SU-DHL-6 (cell line): ENCODE data around the gene TNFSF11.

Experiments
- H2AFZ ChIP-seq: fragments of 200-600 bp; sonication (generic); 2 replicates; pipeline ENCODE4 v1.6.1; 2014; ENCODE audit warnings: low read depth, mild to moderate bottlenecking, moderate library complexity, mixed read lengths, antibody characterized with exemption, low read length; ENCODE audit not compliant: severe bottlenecking
- H3F3A ChIP-seq: fragments of 200-600 bp; shearing (Covaris generic); 2 replicates; pipeline ENCODE4 v1.6.0; 2016; ENCODE audit warnings: antibody characterized with exemption, mild to moderate bottlenecking; ENCODE audit not compliant: insufficient read depth
- H3K27ac ChIP-seq: fragments of 200-600 bp; sonication (generic); 2 replicates; pipeline ENCODE4 v1.5.1; 2016; ENCODE audit warnings: low read depth, mild to moderate bottlenecking, low read length, moderate library complexity, mixed read lengths
- H3K27me3 ChIP-seq: fragments of 200-600 bp; sonication (generic), shearing (Covaris generic); 2 replicates; pipeline ENCODE4 v1.6.0; 2014; ENCODE audit warnings: mild to moderate bottlenecking, low read length
- H3K36me3 ChIP-seq: fragments of 200-600 bp; sonication (generic); 2 replicates; pipeline ENCODE4 v1.6.1; 2014; ENCODE audit warnings: mild to moderate bottlenecking, low read length, mixed read lengths
- H3K4me2 ChIP-seq: fragments of 300-600, 200-600 bp; shearing (Covaris generic), sonication (generic); 2 replicates; pipeline ENCODE4 v1.6.0; 2014; ENCODE audit warnings: low read length, low read depth, mild to moderate bottlenecking; ENCODE audit not compliant: poor library complexity, severe bottlenecking
- H3K4me3 ChIP-seq: fragments of 200-600 bp; sonication (generic); 2 replicates; pipeline ENCODE4 v1.5.1; 2014; ENCODE audit warnings: antibody characterized with exemption, low read length, mild to moderate bottlenecking, mixed read lengths; ENCODE audit not compliant: insufficient read depth, poor library complexity, severe bottlenecking
- H3K79me2 ChIP-seq: fragments of 200-600 bp; sonication (generic); 2 replicates; pipeline ENCODE4 v1.6.1; 2014; ENCODE audit warnings: mild to moderate bottlenecking, low read length, moderate library complexity; ENCODE audit not compliant: insufficient read depth
- H3K9ac ChIP-seq: fragments of 200-600 bp; sonication (generic); 2 replicates; pipeline ENCODE4 v1.7.0; 2014; ENCODE audit warnings: mild to moderate bottlenecking, low read length
- H3K9me2 ChIP-seq: fragments of 200-600 bp; sonication (generic); replicated peaks from 2 replicates; pipeline ENCODE4 v1.6.1; 2014; ENCODE audit warnings: low read length; ENCODE audit not compliant: insufficient read depth
- H3K9me3 ChIP-seq: fragments of 200-600 bp; sonication (generic); 2 replicates; pipeline ENCODE4 v1.6.1; 2014; ENCODE audit warnings: low read length, mixed read lengths; ENCODE audit not compliant: insufficient read depth
- H4K20me1 ChIP-seq: fragments of 200-600 bp; sonication (generic); 2 replicates; pipeline ENCODE4 v1.6.1; 2014; ENCODE audit warnings: low read depth, mild to moderate bottlenecking, antibody characterized with exemption, low read length, moderate library complexity, mixed read lengths
- CTCF ChIP-seq: fragments of 200-600 bp; sonication (generic); IDR thresholded peaks from one replicate; pipeline ENCODE4 v1.5.1; 2017; ENCODE audit warnings: antibody characterized with exemption, mild to moderate bottlenecking, low read length, moderate library complexity; ENCODE audit not compliant: insufficient read depth, poor library complexity, severe bottlenecking
- EZH2phosphoT487 ChIP-seq: fragments of 200-600 bp; sonication (generic), shearing (Covaris generic); conservative IDR thresholded peaks from 2 replicates; pipeline ENCODE4 v1.6.1; 2018; ENCODE audit warnings: mild to moderate bottlenecking, antibody characterized with exemption, low read length, moderate library complexity, mixed read lengths

The TNFSF11 gene

GRCh38 chr13:42611086-42611779 is 37.3 kb downstream of the TNFSF11 start:
- H2AFZ ChIP-seq, result no peak overlapping the region
- no peak overlapping the region for H3K9ac ChIP-seq
- H3K27me3 ChIP-seq, result no peaks in the 10 kb centered on the region
- H3K36me3 ChIP-seq, result no peaks in the 10 kb centered on the region
- no peak overlapping the region for H3K4me3 ChIP-seq
- no peaks in the 10 kb centered on the region for H3K79me2 ChIP-seq
- no peak overlapping the region for H3K4me2 ChIP-seq
- no peaks in the 10 kb centered on the region for H3F3A ChIP-seq
- TF ChIP-seq CTCF, result no peak
- no peak for TF ChIP-seq EZH2phosphoT487
- no peak overlapping the region for H3K27ac ChIP-seq
- no peaks in the 10 kb centered on the region for H3K9me2 ChIP-seq
- H4K20me1 ChIP-seq, result no peaks in the 10 kb centered on the region
- no peaks in the 10 kb centered on the region for H3K9me3 ChIP-seq

GRCh38 chr13:42612021-42612765 is 38.2 kb downstream of the TNFSF11 start:
- no peak overlapping the region for H3K4me3 ChIP-seq
- H2AFZ ChIP-seq, result no peak overlapping the region

GRCh38 chr13:42614436-42615035 is 40.6 kb downstream of the TNFSF11 start:
- H3K79me2 ChIP-seq, result no peaks in the 10 kb centered on the region
- H3K27ac ChIP-seq, result no peak overlapping the region
- no peak overlapping the region for H3K9ac ChIP-seq
- no peaks in the 10 kb centered on the region for H4K20me1 ChIP-seq
- H3K36me3 ChIP-seq, result no peaks in the 10 kb centered on the region
- H3K9me2 ChIP-seq, result no peaks in the 10 kb centered on the region
- H3F3A ChIP-seq, result no peaks in the 10 kb centered on the region
- no peaks in the 10 kb centered on the region for H3K27me3 ChIP-seq
- TF ChIP-seq EZH2phosphoT487 (no peak), CTCF (no peak)
- H3K4me3 ChIP-seq, result no peak overlapping the region
- H3K9me3 ChIP-seq, result no peaks in the 10 kb centered on the region
- no peak overlapping the region for H2AFZ ChIP-seq
- no peak overlapping the region for H3K4me2 ChIP-seq

More at GRCh38 chr13:42612021-42612765, 38.2 kb downstream of the TNFSF11 start:
- H3K4me2 ChIP-seq, result no peak overlapping the region
- no peaks in the 10 kb centered on the region for H3F3A ChIP-seq
- no peaks in the 10 kb centered on the region for H4K20me1 ChIP-seq
- H3K9me2 ChIP-seq, result no peaks in the 10 kb centered on the region
- no peak overlapping the region for H3K27ac ChIP-seq
- no peaks in the 10 kb centered on the region for H3K36me3 ChIP-seq
- no peaks in the 10 kb centered on the region for H3K9me3 ChIP-seq
- no peaks in the 10 kb centered on the region for H3K27me3 ChIP-seq
- no peak for TF ChIP-seq CTCF
- no peak overlapping the region for H3K9ac ChIP-seq
- no peaks in the 10 kb centered on the region for H3K79me2 ChIP-seq
